ENCODE measurements around the gene IL12RB2. TPM values are rescaled to one million over a fixed set of nuclear protein-coding genes. Genes with fewer than 3 reads are reported as not detected.

The IL12RB2 gene, protein sequence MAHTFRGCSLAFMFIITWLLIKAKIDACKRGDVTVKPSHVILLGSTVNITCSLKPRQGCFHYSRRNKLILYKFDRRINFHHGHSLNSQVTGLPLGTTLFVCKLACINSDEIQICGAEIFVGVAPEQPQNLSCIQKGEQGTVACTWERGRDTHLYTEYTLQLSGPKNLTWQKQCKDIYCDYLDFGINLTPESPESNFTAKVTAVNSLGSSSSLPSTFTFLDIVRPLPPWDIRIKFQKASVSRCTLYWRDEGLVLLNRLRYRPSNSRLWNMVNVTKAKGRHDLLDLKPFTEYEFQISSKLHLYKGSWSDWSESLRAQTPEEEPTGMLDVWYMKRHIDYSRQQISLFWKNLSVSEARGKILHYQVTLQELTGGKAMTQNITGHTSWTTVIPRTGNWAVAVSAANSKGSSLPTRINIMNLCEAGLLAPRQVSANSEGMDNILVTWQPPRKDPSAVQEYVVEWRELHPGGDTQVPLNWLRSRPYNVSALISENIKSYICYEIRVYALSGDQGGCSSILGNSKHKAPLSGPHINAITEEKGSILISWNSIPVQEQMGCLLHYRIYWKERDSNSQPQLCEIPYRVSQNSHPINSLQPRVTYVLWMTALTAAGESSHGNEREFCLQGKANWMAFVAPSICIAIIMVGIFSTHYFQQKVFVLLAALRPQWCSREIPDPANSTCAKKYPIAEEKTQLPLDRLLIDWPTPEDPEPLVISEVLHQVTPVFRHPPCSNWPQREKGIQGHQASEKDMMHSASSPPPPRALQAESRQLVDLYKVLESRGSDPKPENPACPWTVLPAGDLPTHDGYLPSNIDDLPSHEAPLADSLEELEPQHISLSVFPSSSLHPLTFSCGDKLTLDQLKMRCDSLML
- not detected in 2 replicates for total RNA-seq (2014; rRNA removed; shearing (Covaris generic); ENCODE audit: low replicate concordance)

DNA sequence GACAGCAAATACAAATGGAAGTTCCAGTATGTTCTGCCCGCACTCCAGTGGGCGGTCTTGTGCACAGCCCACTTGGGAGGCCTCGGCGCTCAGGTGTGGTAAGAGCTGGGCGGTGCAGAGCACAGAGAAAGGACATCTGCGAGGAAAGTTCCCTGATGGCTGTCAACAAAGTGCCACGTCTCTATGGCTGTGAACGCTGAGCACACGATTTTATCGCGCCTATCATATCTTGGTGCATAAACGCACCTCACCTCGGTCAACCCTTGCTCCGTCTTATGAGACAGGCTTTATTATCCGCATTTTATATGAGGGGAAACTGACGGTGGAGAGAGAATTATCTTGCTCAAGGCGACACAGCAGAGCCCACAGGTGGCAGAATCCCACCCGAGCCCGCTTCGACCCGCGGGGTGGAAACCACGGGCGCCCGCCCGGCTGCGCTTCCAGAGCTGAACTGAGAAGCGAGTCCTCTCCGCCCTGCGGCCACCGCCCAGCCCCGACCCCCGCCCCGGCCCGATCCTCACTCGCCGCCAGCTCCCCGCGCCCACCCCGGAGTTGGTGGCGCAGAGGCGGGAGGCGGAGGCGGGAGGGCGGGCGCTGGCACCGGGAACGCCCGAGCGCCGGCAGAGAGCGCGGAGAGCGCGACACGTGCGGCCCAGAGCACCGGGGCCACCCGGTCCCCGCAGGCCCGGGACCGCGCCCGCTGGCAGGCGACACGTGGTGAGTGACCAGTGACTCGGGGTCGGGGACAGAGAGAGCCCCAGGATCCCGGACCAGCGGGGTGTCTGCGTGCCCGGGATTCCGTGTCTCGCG is at the start of gene IL12RB2:
Gene IL12RB2 (plus strand): TSS at position 623 of the 810 bp plus-strand sequence. CDS start 12,496 bp downstream, outside the sequence.
- Histone ChIP-seq H3K4me2 (ENCODE audit: low read depth, low read length, poor library complexity, severe bottlenecking) (no peak within 1 kb of the TSS), H3K27ac (ENCODE audit: low read length) (no peak within 1 kb of the TSS), H3K9me3 (ENCODE audit: low read length) (no peaks in the 10 kb centered on the region), H3K4me1 (ENCODE audit: low read length) (no peaks in the 10 kb centered on the region), H3K9me2 (replicated peaks; ENCODE audit: insufficient read depth, low read length) (no peaks in the 10 kb centered on the region), H4K20me1 (ENCODE audit: insufficient read depth, low read depth, low read length) (no peaks in the 10 kb centered on the region), H3K4me3 (ENCODE audit: low read length) (no peak within 1 kb of the TSS), H3K36me3 (ENCODE audit: insufficient read depth, low read length) (no peaks in the 10 kb centered on the region), H3K27me3 (ENCODE audit: low read length) (no peaks in the 10 kb centered on the region), H3K9ac (ENCODE audit: low read length) (no peak within 1 kb of the TSS), H2AFZ (ENCODE audit: low read length) (no peak within 1 kb of the TSS), H3K79me2 (ENCODE audit: low read length) (no peaks in the 10 kb centered on the region)
- DNase-seq = peak; percentile 17

- Histone ChIP-seq H3K27ac (ENCODE audit: low read length) (no peak overlapping the region), H2AFZ (ENCODE audit: low read length) (no peak overlapping the region), H3K79me2 (ENCODE audit: low read length) (no peaks in the 10 kb centered on the region), H3K4me2 (ENCODE audit: low read depth, low read length, poor library complexity, severe bottlenecking) (no peak overlapping the region), H3K9me3 (ENCODE audit: low read length) (no peaks in the 10 kb centered on the region), H3K36me3 (ENCODE audit: insufficient read depth, low read length) (no peaks in the 10 kb centered on the region), H3K9ac (ENCODE audit: low read length) (no peak overlapping the region), H3K4me3 (ENCODE audit: low read length) (no peak overlapping the region), H3K4me1 (ENCODE audit: low read length) (no peaks in the 10 kb centered on the region), H3K9me2 (replicated peaks; ENCODE audit: insufficient read depth, low read length) (no peaks in the 10 kb centered on the region), H3K27me3 (ENCODE audit: low read length) (no peaks in the 10 kb centered on the region), H4K20me1 (ENCODE audit: insufficient read depth, low read depth, low read length) (no peaks in the 10 kb centered on the region)
- peak; percentile 53 for DNase-seq
Observed at GRCh38 chr1:67261680-67262079, 46.0 kb upstream of the IL12RB2 start.

- H3K9me2 ChIP-seq (replicated peaks; ENCODE audit: insufficient read depth, low read length) = no peaks in the 10 kb centered on the region
- no peaks in the 10 kb centered on the region for H3K27me3 ChIP-seq (ENCODE audit: low read length)
- H3K9ac ChIP-seq (ENCODE audit: low read length) = no peak overlapping the region
- no peak overlapping the region for H3K27ac ChIP-seq (ENCODE audit: low read length)
- no peaks in the 10 kb centered on the region for H3K4me1 ChIP-seq (ENCODE audit: low read length)
- H2AFZ ChIP-seq (ENCODE audit: low read length) = no peak overlapping the region
- H3K4me3 ChIP-seq (ENCODE audit: low read length) = no peak overlapping the region
- no peak overlapping the region for H3K4me2 ChIP-seq (ENCODE audit: low read depth, low read length, poor library complexity, severe bottlenecking)
- no peak for DNase-seq
- no peaks in the 10 kb centered on the region for H4K20me1 ChIP-seq (ENCODE audit: insufficient read depth, low read depth, low read length)
- H3K9me3 ChIP-seq (ENCODE audit: low read length) = no peaks in the 10 kb centered on the region
- no peaks in the 10 kb centered on the region for H3K36me3 ChIP-seq (ENCODE audit: insufficient read depth, low read length)
- no peaks in the 10 kb centered on the region for H3K79me2 ChIP-seq (ENCODE audit: low read length)
Observed at GRCh38 chr1:67262735-67263134, 44.9 kb upstream of the IL12RB2 start.

- H2AFZ ChIP-seq (ENCODE audit: low read length) = no peak overlapping the region
- no peak overlapping the region for H3K4me3 ChIP-seq (ENCODE audit: low read length)
- DNase-seq = no peak
- H3K27ac ChIP-seq (ENCODE audit: low read length) = no peak overlapping the region
- H3K27me3 ChIP-seq (ENCODE audit: low read length) = no peaks in the 10 kb centered on the region
- H3K4me1 ChIP-seq (ENCODE audit: low read length) = no peaks in the 10 kb centered on the region
- H3K9me2 ChIP-seq (replicated peaks; ENCODE audit: insufficient read depth, low read length) = no peaks in the 10 kb centered on the region
- H3K36me3 ChIP-seq (ENCODE audit: insufficient read depth, low read length) = no peaks in the 10 kb centered on the region
- H4K20me1 ChIP-seq (ENCODE audit: insufficient read depth, low read depth, low read length) = no peaks in the 10 kb centered on the region
- H3K9ac ChIP-seq (ENCODE audit: low read length) = no peak overlapping the region
- H3K9me3 ChIP-seq (ENCODE audit: low read length) = no peaks in the 10 kb centered on the region
- no peaks in the 10 kb centered on the region for H3K79me2 ChIP-seq (ENCODE audit: low read length)
- no peak overlapping the region for H3K4me2 ChIP-seq (ENCODE audit: low read depth, low read length, poor library complexity, severe bottlenecking)
Observed at GRCh38 chr1:67264152-67264551, 43.5 kb upstream of the IL12RB2 start.

DNA sequence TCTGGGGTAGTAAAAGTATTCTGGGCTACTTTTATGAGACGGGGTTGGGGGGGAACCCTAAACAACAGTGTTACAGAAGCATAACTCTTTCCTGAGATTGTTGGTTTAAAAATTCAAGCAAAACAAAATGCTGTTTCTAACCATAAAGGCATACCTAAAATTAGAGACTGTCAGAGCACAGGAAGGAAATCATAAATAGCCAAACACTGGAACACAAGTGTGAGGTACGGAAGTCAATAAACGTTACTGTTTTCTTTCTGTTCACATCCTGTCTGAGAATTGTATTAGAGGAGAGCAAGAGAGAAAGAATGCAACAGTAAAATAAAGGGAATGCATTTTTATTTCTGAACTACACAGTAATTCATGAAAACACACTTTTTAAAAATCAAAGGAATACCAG is 42.8 kb upstream of the IL12RB2 start:
- Histone ChIP-seq H3K4me3 (ENCODE audit: low read length) (no peak overlapping the region), H3K4me2 (ENCODE audit: low read depth, low read length, poor library complexity, severe bottlenecking) (no peak overlapping the region), H3K27ac (ENCODE audit: low read length) (no peak overlapping the region), H3K27me3 (ENCODE audit: low read length) (no peaks in the 10 kb centered on the region), H4K20me1 (ENCODE audit: insufficient read depth, low read depth, low read length) (no peaks in the 10 kb centered on the region), H2AFZ (ENCODE audit: low read length) (no peak overlapping the region), H3K36me3 (ENCODE audit: insufficient read depth, low read length) (no peaks in the 10 kb centered on the region), H3K4me1 (ENCODE audit: low read length) (no peaks in the 10 kb centered on the region), H3K79me2 (ENCODE audit: low read length) (no peaks in the 10 kb centered on the region), H3K9me3 (ENCODE audit: low read length) (no peaks in the 10 kb centered on the region), H3K9ac (ENCODE audit: low read length) (no peak overlapping the region), H3K9me2 (replicated peaks; ENCODE audit: insufficient read depth, low read length) (no peaks in the 10 kb centered on the region)
- no peak for DNase-seq

- H4K20me1 ChIP-seq (ENCODE audit: insufficient read depth, low read depth, low read length) = no peaks in the 10 kb centered on the region
- H3K9me3 ChIP-seq (ENCODE audit: low read length) = no peaks in the 10 kb centered on the region
- H3K4me1 ChIP-seq (ENCODE audit: low read length) = no peaks in the 10 kb centered on the region
- no peak overlapping the region for H3K27ac ChIP-seq (ENCODE audit: low read length)
- H3K4me2 ChIP-seq (ENCODE audit: low read depth, low read length, poor library complexity, severe bottlenecking) = no peak overlapping the region
- H2AFZ ChIP-seq (ENCODE audit: low read length) = no peak overlapping the region
- no peak overlapping the region for H3K9ac ChIP-seq (ENCODE audit: low read length)
- no peaks in the 10 kb centered on the region for H3K9me2 ChIP-seq (replicated peaks; ENCODE audit: insufficient read depth, low read length)
- H3K4me3 ChIP-seq (ENCODE audit: low read length) = no peak overlapping the region
- no peaks in the 10 kb centered on the region for H3K36me3 ChIP-seq (ENCODE audit: insufficient read depth, low read length)
- H3K79me2 ChIP-seq (ENCODE audit: low read length) = no peaks in the 10 kb centered on the region
- DNase-seq = no peak
- H3K27me3 ChIP-seq (ENCODE audit: low read length) = no peaks in the 10 kb centered on the region
Observed at GRCh38 chr1:67269061-67269460, 38.6 kb upstream of the IL12RB2 start.

- Histone ChIP-seq H3K36me3 (ENCODE audit: insufficient read depth, low read length) (no peaks in the 10 kb centered on the region), H4K20me1 (ENCODE audit: insufficient read depth, low read depth, low read length) (no peaks in the 10 kb centered on the region), H3K4me3 (ENCODE audit: low read length) (no peak overlapping the region), H3K9ac (ENCODE audit: low read length) (no peak overlapping the region), H3K27ac (ENCODE audit: low read length) (no peak overlapping the region), H3K4me2 (ENCODE audit: low read depth, low read length, poor library complexity, severe bottlenecking) (no peak overlapping the region), H2AFZ (ENCODE audit: low read length) (no peak overlapping the region), H3K9me3 (ENCODE audit: low read length) (no peaks in the 10 kb centered on the region), H3K9me2 (replicated peaks; ENCODE audit: insufficient read depth, low read length) (no peaks in the 10 kb centered on the region), H3K79me2 (ENCODE audit: low read length) (no peaks in the 10 kb centered on the region), H3K27me3 (ENCODE audit: low read length) (no peaks in the 10 kb centered on the region), H3K4me1 (ENCODE audit: low read length) (no peaks in the 10 kb centered on the region)
- no peak for DNase-seq
Observed at GRCh38 chr1:67270541-67270940, 37.1 kb upstream of the IL12RB2 start.
